IPS-NIHi7 (cell line): ENCODE measurements around the gene CYP19A1.
A peak's percentile ranks its signal among the peaks of the same experiment; 100 is the strongest.
"Not testable (repeated sequence)": the region's sequence is repeated elsewhere in the genome, so short reads cannot be mapped to it uniquely, and the experiment has no call there.

Experiments
- DNase-seq: peaks from one replicate; pipeline ENCODE4 v3.0.0; 2012; ENCODE audit warnings: mixed read lengths; ENCODE audit errors: extremely low spot score

The CYP19A1 gene

DNA sequence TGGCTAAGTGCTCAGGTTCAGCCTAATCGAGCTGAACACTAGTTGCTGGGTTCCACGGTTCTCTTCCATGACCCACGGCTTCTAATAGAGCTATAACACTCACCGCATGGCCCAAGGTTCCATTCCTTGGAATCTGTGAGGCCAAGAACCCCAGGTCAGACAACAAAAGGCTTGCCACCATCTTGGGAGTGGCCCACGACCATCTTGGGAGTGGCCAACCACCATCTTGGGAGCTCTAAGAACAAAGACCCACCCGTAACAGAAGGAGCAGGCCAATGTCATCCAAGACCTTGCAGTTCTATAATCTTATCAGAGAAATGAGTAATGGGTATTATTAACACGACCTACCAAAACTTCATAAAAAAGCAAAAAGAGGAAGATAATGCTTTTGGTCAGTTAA is 77.3 kb downstream of the CYP19A1 start:
- not testable (repeated sequence) for DNase-seq

DNA sequence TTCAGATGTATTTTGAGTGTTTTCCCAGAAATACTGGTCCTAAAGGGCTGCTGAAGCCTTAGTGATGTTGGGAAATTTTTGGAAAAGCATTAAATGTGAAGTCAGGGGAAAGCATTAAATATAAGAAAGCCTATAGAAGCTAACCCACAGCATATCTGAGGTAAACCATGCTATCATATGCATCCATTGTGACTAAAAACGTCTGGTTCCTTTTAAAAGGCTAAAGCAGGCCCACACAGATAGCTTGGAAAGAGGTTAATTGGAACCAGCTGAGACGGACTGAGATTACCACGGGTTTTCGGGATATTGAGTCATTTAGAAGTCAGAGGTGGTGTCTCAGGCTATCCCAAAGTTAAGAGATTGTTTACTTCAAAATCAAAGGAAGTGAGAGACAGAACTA is 78.2 kb downstream of the CYP19A1 start:
- no peak for DNase-seq

- no peak for DNase-seq
Observed at GRCh38 chr15:51255533-51255932, 82.9 kb downstream of the CYP19A1 start.

DNA sequence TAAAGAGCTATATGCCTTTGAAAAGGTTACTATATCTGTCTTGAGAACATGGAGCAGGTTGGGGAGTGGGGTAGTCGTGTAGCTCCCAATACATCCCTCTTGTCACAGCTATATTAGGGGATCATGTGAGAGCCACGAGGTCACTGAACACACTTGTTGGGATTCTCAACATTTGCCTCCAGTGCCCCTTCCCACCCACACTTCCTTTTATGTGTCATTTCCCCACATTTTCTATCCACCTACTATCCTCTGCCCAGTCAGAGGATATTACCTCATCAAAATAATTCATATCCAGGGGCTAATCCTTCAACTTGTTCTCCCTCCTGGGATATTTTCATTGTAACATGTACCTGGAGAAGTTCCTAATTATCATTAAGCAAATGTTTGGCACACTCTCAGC is 85.0 kb downstream of the CYP19A1 start:
- no peak for DNase-seq

DNA sequence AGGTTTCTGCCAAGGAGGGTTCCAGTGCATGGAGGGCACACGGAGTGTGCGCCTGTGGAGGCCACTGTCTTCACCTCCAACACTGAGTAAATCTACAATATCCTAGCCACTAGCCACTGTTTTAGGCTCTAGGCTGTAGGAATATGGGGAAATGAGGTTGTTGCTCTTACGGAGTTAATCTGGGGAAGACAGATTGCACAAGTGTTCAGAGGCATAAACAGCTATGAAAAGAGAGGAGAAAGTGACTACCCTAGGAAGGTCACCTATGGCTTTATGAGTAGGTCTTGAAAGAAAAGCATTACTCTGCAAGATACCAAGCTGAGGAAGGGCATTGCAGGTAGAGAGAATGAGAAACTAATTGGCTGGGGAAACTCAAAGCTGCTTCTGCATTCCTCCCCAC is 85.7 kb downstream of the CYP19A1 start:
- DNase-seq = no peak

DNA sequence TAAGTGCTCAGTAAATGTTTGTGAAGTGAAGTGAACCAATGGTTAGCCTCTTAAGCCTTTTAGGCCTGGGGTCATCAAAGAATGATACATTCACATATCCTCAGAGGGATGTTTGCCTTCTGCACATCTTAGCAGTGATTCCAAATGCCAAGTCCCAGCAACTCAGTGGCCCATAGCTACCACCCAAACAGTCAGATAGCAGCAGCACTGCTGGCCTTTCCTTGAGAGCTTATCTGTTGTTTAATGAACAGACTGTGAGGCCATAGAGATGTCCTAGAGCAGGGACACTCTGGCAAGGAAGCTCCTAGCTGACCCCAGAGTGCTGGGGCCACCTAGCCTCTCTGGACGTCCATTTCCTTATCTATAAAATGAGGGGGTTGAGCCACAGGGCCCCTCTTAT is 86.8 kb downstream of the CYP19A1 start:
- no peak for DNase-seq

DNA sequence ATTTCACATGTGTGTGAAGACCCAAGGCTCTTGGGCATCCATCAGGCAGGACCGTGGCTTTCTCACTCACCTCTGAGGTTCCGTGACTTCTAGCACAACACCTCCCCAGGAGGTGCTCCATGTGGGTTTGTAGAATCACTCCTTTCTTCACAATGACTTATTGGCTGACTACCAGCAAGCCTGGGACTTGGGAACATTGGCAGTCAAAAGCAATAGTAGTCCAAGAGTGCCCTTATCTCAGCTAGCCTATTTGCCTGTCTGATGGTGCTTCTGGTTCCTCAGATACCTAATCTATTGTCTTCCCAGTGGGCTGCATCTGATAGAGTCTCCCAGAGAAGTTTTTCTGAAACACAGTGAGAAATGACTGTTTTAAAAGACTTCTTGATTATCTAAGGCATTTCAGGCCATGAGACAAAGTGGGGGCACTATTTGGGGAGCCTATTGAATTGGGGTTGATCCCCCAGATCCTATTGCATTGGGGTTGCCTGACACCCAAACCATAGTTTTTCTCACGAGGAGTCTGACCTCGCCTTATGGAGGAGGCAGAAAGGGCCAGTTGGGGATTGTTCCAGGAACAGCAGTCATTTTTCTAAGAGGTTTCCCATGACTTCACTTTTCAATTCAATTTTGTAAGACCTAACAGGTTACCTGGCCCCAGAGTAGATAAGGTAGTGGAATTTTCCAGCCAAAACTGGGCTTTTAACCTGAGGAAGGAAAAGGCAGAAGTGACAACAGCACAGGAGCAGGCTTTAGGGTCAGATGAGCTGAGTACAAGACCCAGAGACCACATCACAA is 88.0 kb downstream of the CYP19A1 start:
- no peak for DNase-seq

- DNase-seq = no peak
Observed at GRCh38 chr15:51245628-51246027, 92.8 kb downstream of the CYP19A1 start.

DNA sequence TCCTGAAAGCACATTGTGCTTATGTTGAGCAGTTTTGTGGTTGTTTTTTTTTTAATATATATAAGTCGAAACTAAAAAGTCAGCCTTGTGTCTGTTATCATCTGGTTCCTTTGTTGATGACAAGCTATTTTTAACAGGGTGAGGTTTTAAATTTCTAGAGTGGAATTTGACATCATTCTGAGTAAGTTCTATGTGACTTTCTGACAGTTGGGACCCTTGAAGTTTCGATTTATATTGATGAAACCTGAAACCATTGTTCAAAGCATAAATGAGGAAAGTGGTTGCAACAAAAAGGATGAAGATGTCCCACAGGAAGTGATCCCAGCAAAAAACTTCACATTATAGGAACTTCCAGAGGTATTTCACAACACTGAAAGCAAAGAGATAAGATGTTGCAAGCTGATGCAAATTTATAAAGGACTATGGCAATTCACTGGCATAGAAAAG is 94.0 kb downstream of the CYP19A1 start:
- no peak for DNase-seq

- no peak for DNase-seq
Observed at GRCh38 chr15:51243774-51244173, 94.6 kb downstream of the CYP19A1 start.

DNA sequence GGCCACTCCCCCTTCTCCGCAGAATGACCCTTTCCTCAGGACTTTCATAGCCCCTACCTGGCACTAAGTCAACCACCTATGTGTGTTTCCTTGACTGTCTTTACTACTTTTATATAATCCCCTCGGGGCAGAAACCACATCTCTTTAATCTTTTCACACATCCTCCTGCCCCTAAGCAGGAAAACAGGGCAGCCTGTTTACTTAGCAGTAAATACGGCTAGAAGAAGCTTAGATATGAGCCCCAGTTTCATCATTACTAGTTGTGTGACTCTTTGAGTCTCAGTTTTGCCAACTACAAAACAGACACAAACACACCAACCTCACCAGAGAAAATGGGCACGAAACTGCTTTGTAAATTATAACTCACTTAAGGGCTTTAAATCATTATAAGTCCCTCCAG is 98.3 kb downstream of the CYP19A1 start:
- no peak for DNase-seq

DNA sequence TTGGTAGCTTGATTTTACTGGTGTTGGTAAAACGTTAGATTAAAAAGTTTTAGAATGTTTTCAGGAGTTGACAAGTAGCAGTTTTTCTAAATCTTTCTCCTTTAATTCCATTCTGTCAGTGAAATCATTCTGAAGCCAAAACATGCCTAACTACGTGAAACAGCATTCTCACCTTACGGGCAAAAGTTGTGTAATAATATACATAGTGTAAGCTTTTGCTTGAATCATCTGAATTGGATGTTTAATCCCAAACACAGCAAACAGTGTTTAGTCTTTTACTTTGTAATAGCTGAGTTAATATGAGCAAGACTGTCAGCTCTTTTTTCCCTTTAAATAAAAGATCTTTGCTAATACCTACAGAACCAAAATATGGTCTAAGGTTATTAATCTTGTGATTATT is 100.6 kb downstream of the CYP19A1 start:
- DNase-seq = no peak

- no peak for DNase-seq
Observed at GRCh38 chr15:51234176-51234927, 104.0 kb downstream of the CYP19A1 start.

DNA sequence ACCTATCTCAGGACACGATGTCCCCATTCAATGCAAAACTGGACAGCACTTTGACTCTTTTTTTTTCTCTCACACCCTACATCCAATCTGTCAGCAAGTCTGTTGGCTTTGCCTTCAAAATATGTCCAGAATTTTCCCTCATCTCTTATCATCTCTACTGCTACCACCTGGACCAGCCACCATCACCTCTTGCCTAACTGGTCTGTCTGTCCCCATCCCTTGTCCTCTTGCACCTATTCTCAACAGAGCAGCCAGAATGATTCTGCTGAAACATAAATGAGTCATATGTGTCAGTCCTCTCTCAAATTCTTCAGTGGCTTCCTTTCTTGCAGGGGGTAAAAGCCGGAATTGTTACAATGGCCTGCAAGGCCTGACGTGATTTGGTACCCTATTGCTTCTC is 105.8 kb downstream of the CYP19A1 start:
- DNase-seq = no peak

DNA sequence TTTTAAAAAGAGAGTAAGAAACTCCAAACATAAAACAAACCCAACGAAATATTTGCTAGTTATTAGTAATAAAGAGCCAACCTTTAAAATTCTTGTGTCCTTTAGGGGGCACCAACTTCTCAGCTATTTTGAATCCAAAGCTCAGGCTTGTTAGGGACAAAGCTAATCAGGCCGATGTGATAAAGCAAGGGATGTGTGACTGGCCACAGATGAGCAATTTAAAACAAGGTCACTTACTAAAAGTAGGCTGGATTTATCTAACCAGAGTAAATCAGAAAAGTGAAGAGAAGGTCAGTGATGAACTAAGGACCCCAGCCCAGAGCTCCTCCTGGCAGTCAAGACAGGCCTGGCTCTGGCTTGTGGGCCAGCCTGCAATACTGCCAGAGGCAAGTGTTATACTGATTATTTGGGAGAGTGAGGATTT is 108.5 kb downstream of the CYP19A1 start:
- DNase-seq = peak; percentile 50

DNA sequence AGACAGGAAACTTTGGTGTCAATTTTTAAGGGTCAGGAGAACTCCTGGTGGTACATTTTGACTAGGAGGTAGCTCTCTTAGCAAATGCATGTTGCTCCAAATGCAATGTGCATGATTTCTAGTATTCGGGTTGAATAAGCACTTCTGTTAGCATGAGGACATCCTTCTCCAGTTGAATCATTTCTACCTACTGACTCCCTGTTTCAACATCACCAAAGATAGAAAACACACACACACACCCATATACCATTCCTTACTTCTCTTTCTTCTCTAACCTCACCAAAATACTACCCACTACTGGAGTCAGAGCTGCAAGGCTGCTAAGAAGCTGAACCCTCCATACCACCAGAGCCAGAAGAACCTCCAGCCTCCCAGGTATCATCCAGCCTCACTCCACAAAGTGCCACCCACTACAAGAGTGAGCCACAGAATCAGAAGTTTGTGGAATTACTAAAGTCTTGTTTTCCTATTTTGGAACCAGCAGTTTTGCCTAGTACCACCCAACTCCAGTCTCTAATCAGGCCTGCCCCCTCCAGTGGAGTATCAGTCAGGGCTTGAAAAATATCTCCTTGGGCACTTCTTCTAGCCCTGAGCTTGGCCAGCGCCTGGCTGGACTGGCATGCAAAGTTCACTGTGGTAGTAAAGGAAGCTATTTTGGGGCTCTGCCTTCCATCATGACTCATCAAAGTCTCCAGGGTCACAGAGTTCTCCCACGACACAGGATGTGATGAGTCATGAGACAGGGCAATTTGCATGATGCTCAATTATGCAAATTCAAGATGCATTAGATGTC is 110.3 kb downstream of the CYP19A1 start:
- peak; percentile 67 for DNase-seq

DNA sequence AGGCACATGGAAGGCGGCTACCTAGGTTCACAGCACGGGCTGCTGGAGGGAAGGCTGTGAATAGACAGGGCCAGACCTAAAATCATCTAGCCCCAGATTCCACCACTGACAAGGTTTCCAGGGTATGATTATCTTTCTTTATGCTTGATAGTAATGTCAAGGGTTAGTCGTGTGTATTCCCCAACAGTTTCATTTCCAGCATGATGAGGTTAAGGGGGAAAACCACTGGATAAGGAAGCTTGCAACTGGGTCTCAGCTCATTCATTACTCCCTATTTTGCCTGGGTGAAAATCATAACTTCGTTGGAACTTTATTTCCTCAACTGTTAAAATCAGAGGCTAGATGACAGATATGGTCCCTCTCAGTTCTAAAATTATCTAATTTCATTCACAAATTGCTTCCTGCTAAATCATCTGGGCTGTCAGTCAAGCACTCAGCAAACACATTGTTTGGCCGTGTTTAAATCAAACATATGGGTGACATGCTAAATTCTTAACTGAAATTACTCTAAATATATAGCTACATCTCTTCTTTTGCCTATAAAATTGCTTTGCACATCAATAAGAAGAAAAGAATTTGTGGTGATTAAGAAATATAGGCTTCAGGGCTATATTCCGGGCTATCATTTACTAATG is 111.7 kb downstream of the CYP19A1 start:
- DNase-seq = no peak

DNA sequence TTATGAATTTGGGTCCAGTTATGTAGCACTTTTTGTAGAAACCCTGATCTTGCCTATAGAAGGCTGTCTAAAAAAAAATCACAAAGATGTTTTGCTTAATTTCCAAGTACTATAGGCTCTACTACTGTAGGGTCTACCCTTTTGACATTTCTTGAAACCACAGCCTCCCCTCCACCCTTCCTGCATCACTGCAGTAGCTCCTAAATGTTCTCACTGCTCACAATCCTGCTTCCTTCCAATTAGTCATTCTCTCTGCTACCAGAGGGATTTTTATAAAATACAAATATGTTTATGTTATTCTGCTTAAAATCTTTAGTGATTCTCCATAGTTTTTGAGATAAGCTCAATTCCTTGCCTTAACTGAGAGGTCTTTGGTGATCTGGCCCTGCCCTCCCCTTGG is 114.0 kb downstream of the CYP19A1 start:
- no peak for DNase-seq

GRCh38 chr15:51223771-51224229 is 114.6 kb downstream of the CYP19A1 start:
- DNase-seq = no peak

DNA sequence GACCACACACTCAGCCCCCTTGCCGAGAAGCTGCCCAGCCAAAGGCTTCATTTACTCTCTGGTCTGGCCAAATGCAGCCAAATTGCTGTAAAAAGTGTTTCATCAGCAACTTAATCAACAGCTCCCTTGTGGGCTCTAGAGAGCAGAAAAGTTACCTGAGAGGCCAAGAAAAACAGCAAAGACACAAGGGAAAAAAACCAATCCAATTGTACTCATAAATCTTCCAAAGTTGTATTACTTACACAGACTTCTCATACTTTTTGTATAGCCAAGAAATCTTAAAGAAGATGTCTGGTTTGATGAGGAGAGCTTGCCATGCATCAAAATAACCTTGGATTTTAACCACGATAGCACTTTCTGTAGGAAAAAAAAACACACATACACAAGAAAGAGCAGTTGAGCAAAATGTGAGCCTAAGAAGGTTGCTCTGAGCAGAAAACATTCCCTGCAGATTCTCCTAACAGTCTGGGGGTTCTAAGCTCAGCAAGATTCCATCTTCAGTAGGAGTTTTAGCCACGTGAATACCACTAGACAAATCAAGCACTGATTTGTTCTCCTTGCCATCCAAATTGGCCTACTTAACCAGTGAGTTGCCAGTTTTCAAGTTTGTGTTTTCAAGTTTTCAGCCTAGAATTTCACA is 120.0 kb downstream of the CYP19A1 start:
- DNase-seq = no peak

DNA sequence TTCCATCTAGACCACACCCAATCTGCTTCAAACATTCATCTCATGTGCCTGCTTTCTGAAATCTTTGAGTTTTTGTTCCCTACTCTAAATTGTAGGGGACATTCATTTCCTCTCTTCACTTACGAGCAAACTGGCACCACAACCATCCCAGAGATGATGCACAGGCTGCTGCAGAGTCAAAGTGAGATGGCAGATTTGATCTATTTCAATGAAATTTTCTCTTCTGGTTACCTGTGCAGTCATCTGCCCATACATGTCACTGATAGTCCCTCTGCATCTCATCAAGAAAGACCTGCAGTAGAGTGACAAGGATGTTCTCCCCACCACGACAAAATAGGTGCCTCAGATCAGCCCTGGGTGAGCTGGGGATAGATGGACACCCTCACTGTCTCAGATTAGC is 125.5 kb downstream of the CYP19A1 start:
- no peak for DNase-seq
